22Rv1 (cell line): ENCODE data around the gene JUND.

Source experiments
- ZFX ChIP-seq: fragments of 450-650 bp; IDR thresholded peaks from 2 replicates; pipeline ENCODE4 v1.6.1; 2017; ENCODE audit warnings: antibody characterized with exemption, borderline replicate concordance
- TF ChIP-seq, protein P1 (sequence below): fragments of 450-650 bp; IDR thresholded peaks from 2 replicates; pipeline ENCODE4 v1.5.1; 2017; ENCODE audit warnings: mild to moderate bottlenecking

DNA sequence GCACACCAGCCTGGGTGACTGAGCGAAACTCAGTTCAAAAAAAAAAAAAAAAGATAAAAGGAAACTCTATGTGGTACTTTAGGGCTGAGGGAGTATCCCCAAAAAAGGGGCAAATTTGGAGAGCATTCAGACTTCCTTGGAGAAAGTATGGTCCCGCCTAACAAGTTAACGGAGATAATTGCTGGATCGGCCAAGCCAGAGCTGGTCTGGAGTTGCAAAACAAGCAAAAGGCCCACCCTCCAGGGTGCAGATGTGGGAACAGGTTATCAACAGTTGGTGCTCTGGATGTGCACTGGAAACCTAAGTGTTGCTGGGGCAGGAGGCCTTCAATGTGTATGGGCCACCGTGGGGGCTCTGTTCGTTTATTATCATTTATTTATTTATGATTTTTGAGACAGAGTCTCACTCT is 10.0 kb downstream of the JUND start:
- TF ChIP-seq, protein P1, sequence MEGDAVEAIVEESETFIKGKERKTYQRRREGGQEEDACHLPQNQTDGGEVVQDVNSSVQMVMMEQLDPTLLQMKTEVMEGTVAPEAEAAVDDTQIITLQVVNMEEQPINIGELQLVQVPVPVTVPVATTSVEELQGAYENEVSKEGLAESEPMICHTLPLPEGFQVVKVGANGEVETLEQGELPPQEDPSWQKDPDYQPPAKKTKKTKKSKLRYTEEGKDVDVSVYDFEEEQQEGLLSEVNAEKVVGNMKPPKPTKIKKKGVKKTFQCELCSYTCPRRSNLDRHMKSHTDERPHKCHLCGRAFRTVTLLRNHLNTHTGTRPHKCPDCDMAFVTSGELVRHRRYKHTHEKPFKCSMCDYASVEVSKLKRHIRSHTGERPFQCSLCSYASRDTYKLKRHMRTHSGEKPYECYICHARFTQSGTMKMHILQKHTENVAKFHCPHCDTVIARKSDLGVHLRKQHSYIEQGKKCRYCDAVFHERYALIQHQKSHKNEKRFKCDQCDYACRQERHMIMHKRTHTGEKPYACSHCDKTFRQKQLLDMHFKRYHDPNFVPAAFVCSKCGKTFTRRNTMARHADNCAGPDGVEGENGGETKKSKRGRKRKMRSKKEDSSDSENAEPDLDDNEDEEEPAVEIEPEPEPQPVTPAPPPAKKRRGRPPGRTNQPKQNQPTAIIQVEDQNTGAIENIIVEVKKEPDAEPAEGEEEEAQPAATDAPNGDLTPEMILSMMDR = no peak
- TF ChIP-seq ZFX = no peak
